ENCODE data around the gene INO80C.

DNA sequence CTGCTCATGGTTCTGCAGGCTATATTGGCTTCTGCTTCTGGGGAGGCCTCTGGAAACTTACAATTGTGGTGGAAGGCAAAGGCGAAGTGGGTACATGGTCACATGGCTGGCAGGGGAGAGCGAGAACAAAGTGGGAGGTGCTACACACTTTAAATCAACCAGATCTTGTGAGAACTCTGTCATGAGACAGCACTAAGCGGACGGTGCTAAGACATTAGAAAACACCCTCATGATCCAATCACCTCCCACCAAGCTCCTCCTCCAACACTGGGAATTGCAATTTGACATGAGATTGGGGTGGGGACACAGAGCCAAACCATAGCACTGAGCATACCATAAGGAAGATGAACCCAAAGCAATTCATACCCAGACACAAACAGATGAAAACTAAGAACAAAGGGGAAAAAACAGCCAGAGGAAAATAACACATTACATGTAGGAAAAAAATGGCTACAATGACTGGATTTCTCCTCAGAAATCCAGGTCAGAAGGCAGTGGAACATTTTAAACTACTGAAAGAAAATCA is 31.1 kb upstream of the INO80C start:
- TF ChIP-seq FOXA1 (IDR thresholded peaks at IDR 0.05) (no peak), FOXM1 (IDR thresholded peaks at IDR 0.05; ENCODE audit: borderline replicate concordance) (no peak), SUZ12 (IDR thresholded peaks at IDR 0.05) (no peak), SP1 (IDR thresholded peaks at IDR 0.05) (no peak), ZNF384 (IDR thresholded peaks at IDR 0.05) (no peak), FOXK2 (IDR thresholded peaks at IDR 0.05) (no peak), L3MBTL2 (conservative IDR thresholded peaks at IDR 0.05) (no peak)
